A549 (cell line): ENCODE data around the gene GUCY1A2. TPM values are rescaled to one million over a fixed set of nuclear protein-coding genes. Genes with fewer than 3 reads are reported as not detected.

ENCODE experiments used
- ATAC-seq, 2 experiments: fragments of 200-7000 bp in 1 of 2; fragments of >200 bp in 1 of 2; cut with Nextera tagmentation in 1 of 2; cut with Tn5 transposase in 1 of 2; 3 replicates each; pipeline versions ENCODE4 v1.8.0 to v1.9.1; 2018 to 2020; ENCODE audit warnings: mild to moderate bottlenecking in 1 of 2, moderate library complexity in 1 of 2
- CTCF ChIA-PET: fragments of 300-600 bp; sonication (Branson Sonifier 250); formaldehyde crosslinking; extraction: SDS; loops from one replicate; lab custom pipeline; 2021; ENCODE audit warnings: antibody characterized with exemption, inconsistent platforms; lab: Yijun Ruan, JAX
- POLR2A ChIA-PET: fragments of 350-600 bp; formaldehyde crosslinking; extraction: SDS; loops from one replicate; lab custom pipeline; 2021; ENCODE audit warnings: antibody characterized with exemption, inconsistent platforms; lab: Yijun Ruan, JAX
- DNase-seq, 2 experiments: peaks; one replicate each; pipeline versions ENCODE4 v3.0.0 to v3.0.0-alpha.2; 2011 to 2016; ENCODE audit warnings: low read depth in 1 of 2, low spot score in 1 of 2
- FAIRE-seq: peaks from 2 replicates; lab custom pipeline; 2011; peaks lifted over from hg19 to GRCh38; lab: Jason Lieb, UNC
- H3K27ac ChIP-seq, 2 experiments: fragments of >200 bp; sonication (Bioruptor Twin); formaldehyde crosslinking; 3 replicates each; pipeline ENCODE4 v1.5.1; 2016 to 2017
- H3K4me1 ChIP-seq: fragments of >200 bp; sonication (Bioruptor Twin); formaldehyde crosslinking; 3 replicates; pipeline ENCODE4 v1.6.1; 2016
- H3K4me2 ChIP-seq: fragments of >200 bp; sonication (Bioruptor Twin); formaldehyde crosslinking; 3 replicates; pipeline ENCODE4 v1.6.1; 2016
- H3K4me3 ChIP-seq: fragments of >200 bp; sonication (Bioruptor Twin); formaldehyde crosslinking; 3 replicates; pipeline ENCODE4 v1.5.1; 2016
- H3K9me3 ChIP-seq: fragments of >200 bp; sonication (Bioruptor Twin); formaldehyde crosslinking; 3 replicates; pipeline ENCODE4 v1.6.1; 2016
- ATOH8 ChIP-seq: fragments of 250-450 bp; sonication (Bioruptor Pico); IDR thresholded peaks from 2 replicates; pipeline ENCODE4 v1.5.0; 2020; ENCODE audit warnings: low read depth, mild to moderate bottlenecking, moderate library complexity
- BCL3 ChIP-seq: fragments of >200 bp; sonication (Bioruptor Twin); formaldehyde crosslinking; IDR thresholded peaks from 3 replicates; pipeline ENCODE4 v1.6.1; 2016
- CBX2 ChIP-seq: fragments of 200-600 bp; sonication (generic); IDR thresholded peaks from 2 replicates; pipeline ENCODE4 v1.6.1; 2016; ENCODE audit warnings: low read depth, mild to moderate bottlenecking, borderline replicate concordance
- CBX8 ChIP-seq: fragments of 200-600 bp; sonication (generic); IDR thresholded peaks from 2 replicates; pipeline ENCODE4 v1.6.1; 2016
- CHD2 ChIP-seq: fragments of 150-350 bp; IDR thresholded peaks from 2 replicates; pipeline ENCODE4 v1.6.1; 2014; ENCODE audit warnings: low read length; ENCODE audit not compliant: partially characterized antibody
- CHD4 ChIP-seq: fragments of 200-600 bp; sonication (generic); IDR thresholded peaks from 2 replicates; pipeline ENCODE4 v1.6.1; 2016; ENCODE audit warnings: antibody characterized with exemption, mild to moderate bottlenecking, borderline replicate concordance
- FOSB ChIP-seq: fragments of 250-450 bp; sonication (Bioruptor Pico); IDR thresholded peaks from 2 replicates; pipeline ENCODE4 v1.5.0; 2020; ENCODE audit warnings: mild to moderate bottlenecking, moderate library complexity
- HOXA7 ChIP-seq: fragments of 250-450 bp; sonication (Bioruptor Pico); IDR thresholded peaks from 2 replicates; pipeline ENCODE4 v1.5.0; 2020; ENCODE audit warnings: mild to moderate bottlenecking, moderate library complexity
- JUNB ChIP-seq: fragments of >200 bp; sonication (Bioruptor Twin); formaldehyde crosslinking; IDR thresholded peaks from 2 replicates; pipeline ENCODE4 v1.6.1; 2016
- MAFK ChIP-seq: fragments of 450-650 bp; IDR thresholded peaks from 2 replicates; pipeline ENCODE4 v1.6.1; 2014; ENCODE audit not compliant: partially characterized antibody
- NFE2L2 ChIP-seq: fragments of 150-350 bp; conservative IDR thresholded peaks from 2 replicates; pipeline ENCODE4 v1.6.1; 2014; ENCODE audit warnings: low read length
- RFX5 ChIP-seq: fragments of 450-650 bp; IDR thresholded peaks from 2 replicates; pipeline ENCODE4 v1.7.1; 2014; ENCODE audit warnings: antibody characterized with exemption, mild to moderate bottlenecking, moderate library complexity
- TP53 ChIP-seq: fragments of 250-450 bp; sonication (Bioruptor Pico); IDR thresholded peaks from 2 replicates; pipeline ENCODE4 v1.5.0; 2021; ENCODE audit warnings: mild to moderate bottlenecking, moderate library complexity
- ZFP36 ChIP-seq: fragments of 450-650 bp; IDR thresholded peaks from 2 replicates; pipeline ENCODE4 v1.6.1; 2014; ENCODE audit warnings: borderline replicate concordance; ENCODE audit not compliant: partially characterized antibody
- polyA plus RNA-seq, 4 experiments: library from polyadenylated mRNA; depleted of rRNA in 3 of 4; stranded (reverse); fragments of >200 nt; fragmentation: RNase III in 1 of 4; extraction: RNeasy Plus Mini Kit Qiagen cat#74134 plus additional on column Dnase treatment in 1 of 4; gene quantifications; 2 replicates in 3 of 4; 3 replicates in 1 of 4; pipeline ENCODE4 v1.2.3, GENCODE V29; 2011 to 2017
- TF ChIP-seq, protein P1 (sequence below): IDR thresholded peaks from 2 replicates; pipeline ENCODE4 v1.6.1; 2012
- TF ChIP-seq, protein P2 (sequence below): IDR thresholded peaks from 2 replicates; pipeline ENCODE4 v1.6.1; 2012; ENCODE audit warnings: low read depth, borderline replicate concordance
- TF ChIP-seq, protein P3 (sequence below): fragments of 200-600 bp; sonication (generic); IDR thresholded peaks from 2 replicates; pipeline ENCODE4 v1.6.1; 2016; ENCODE audit warnings: antibody characterized with exemption, mild to moderate bottlenecking, moderate library complexity
- TF ChIP-seq, protein P4 (sequence below): fragments of 250-450 bp; sonication (Bioruptor Pico); IDR thresholded peaks from 2 replicates; pipeline ENCODE4 v1.5.0; 2021; ENCODE audit warnings: mild to moderate bottlenecking, moderate library complexity, borderline replicate concordance

The GUCY1A2 gene
- polyA plus RNA-seq, 2 of the 4 experiments (the other 2 are of a cell fraction) = 0.12 to 0.16 TPM

DNA sequence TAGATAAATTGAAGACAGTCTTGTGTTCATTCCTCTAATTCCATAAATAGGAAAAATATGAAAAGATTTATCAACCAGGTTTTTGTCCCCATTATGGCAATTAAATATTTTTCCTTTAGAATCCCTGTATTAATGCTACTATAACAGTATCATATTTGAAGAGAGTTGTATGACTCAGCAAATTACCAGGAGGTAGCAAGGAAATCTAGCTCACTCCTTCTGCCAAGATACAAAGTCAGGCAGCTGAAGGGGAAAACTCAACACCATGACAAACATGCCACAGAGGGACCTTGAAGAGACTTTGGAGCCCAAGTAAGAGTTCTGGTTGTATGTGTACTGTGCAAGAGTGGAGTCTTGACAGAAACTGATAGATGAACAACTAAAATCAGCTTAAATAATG lies 143.3 kb downstream of the GUCY1A2 start:
- POLR2A ChIA-PET = no interaction called here
- DNase-seq = no peak

DNA sequence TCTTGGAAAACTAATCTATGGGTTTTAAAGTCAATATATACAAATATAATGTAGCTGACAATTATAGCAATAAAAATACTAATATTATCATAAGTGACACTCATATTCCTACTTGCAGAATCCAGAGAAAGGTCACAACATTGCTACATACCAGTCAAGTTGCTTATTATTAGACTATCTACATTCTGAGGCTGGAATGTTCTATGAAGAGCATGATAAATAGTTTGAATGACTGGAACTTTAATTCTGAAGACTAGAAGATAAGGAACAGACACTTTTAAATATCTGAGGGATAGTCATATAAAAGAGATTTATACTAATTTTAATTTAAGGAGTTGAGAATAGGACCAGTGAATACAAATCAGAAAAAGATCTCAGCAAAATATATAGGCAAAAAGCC lies 146.0 kb downstream of the GUCY1A2 start:
- Histone ChIP-seq H3K4me3 (no peak overlapping the region), H3K27ac (no peak overlapping the region), H3K4me2 (no peak overlapping the region), H3K4me1 (no peaks in the 10 kb centered on the region), H3K9me3 (no peaks in the 10 kb centered on the region)
- no peak for ATAC-seq
- TF ChIP-seq BCL3 (no peak), CBX8 (no peak)
- TF ChIP-seq, protein P1, sequence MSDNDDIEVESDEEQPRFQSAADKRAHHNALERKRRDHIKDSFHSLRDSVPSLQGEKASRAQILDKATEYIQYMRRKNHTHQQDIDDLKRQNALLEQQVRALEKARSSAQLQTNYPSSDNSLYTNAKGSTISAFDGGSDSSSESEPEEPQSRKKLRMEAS = no peak
- ChIA-PET CTCF (no interaction called here), POLR2A (no interaction called here)
- FAIRE-seq = no peak
- no peak for DNase-seq

More for the DNA sequence above, 143.3 kb downstream of the GUCY1A2 start:
- ATAC-seq (no peak), FAIRE-seq (no peak)
- Histone ChIP-seq H3K9me3 (no peaks in the 10 kb centered on the region), H3K4me1 (no peaks in the 10 kb centered on the region), H3K4me3 (no peak overlapping the region), H3K27ac (no peak overlapping the region), H3K4me2 (no peak overlapping the region)
- TF ChIP-seq MAFK = peak; percentile 77
- TF ChIP-seq TP53 (CRISPR knock-in tag) = no peak
- peak; percentile 59 for TF ChIP-seq NFE2L2
- CTCF ChIA-PET = no interaction called here

DNA sequence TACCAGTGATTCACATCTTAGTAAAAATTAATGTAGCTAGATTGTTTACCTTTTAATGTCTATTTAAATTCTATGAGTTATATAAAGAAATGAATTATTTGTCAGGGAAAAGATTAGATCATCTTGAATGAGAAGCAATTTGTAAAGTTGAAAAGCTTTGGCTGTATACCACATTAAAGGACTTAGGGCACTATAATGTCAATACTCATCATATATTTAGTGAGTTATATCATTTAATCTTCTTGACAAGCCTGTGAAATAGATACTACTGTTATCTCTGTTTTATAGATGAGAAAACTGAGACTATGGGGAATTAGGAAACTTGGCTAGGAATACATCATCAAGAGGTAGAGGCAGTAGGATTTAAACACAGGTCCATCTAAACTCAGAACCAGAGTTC lies 160.1 kb downstream of the GUCY1A2 start:
- POLR2A ChIA-PET = no interaction called here
- TF ChIP-seq, protein P2, sequence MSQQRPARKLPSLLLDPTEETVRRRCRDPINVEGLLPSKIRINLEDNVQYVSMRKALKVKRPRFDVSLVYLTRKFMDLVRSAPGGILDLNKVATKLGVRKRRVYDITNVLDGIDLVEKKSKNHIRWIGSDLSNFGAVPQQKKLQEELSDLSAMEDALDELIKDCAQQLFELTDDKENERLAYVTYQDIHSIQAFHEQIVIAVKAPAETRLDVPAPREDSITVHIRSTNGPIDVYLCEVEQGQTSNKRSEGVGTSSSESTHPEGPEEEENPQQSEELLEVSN = no peak
- TF ChIP-seq CHD4 (no peak), NFE2L2 (no peak), HOXA7 (CRISPR knock-in tag) (no peak), MAFK (no peak), FOSB (no peak), RFX5 (no peak), ATOH8 (no peak), CHD2 (no peak), ZFP36 (no peak), CBX2 (no peak), JUNB (no peak)
- TF ChIP-seq, protein P1 = no peak
- TF ChIP-seq, protein P3, sequence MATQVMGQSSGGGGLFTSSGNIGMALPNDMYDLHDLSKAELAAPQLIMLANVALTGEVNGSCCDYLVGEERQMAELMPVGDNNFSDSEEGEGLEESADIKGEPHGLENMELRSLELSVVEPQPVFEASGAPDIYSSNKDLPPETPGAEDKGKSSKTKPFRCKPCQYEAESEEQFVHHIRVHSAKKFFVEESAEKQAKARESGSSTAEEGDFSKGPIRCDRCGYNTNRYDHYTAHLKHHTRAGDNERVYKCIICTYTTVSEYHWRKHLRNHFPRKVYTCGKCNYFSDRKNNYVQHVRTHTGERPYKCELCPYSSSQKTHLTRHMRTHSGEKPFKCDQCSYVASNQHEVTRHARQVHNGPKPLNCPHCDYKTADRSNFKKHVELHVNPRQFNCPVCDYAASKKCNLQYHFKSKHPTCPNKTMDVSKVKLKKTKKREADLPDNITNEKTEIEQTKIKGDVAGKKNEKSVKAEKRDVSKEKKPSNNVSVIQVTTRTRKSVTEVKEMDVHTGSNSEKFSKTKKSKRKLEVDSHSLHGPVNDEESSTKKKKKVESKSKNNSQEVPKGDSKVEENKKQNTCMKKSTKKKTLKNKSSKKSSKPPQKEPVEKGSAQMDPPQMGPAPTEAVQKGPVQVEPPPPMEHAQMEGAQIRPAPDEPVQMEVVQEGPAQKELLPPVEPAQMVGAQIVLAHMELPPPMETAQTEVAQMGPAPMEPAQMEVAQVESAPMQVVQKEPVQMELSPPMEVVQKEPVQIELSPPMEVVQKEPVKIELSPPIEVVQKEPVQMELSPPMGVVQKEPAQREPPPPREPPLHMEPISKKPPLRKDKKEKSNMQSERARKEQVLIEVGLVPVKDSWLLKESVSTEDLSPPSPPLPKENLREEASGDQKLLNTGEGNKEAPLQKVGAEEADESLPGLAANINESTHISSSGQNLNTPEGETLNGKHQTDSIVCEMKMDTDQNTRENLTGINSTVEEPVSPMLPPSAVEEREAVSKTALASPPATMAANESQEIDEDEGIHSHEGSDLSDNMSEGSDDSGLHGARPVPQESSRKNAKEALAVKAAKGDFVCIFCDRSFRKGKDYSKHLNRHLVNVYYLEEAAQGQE = no peak
- TF ChIP-seq, protein P4, sequence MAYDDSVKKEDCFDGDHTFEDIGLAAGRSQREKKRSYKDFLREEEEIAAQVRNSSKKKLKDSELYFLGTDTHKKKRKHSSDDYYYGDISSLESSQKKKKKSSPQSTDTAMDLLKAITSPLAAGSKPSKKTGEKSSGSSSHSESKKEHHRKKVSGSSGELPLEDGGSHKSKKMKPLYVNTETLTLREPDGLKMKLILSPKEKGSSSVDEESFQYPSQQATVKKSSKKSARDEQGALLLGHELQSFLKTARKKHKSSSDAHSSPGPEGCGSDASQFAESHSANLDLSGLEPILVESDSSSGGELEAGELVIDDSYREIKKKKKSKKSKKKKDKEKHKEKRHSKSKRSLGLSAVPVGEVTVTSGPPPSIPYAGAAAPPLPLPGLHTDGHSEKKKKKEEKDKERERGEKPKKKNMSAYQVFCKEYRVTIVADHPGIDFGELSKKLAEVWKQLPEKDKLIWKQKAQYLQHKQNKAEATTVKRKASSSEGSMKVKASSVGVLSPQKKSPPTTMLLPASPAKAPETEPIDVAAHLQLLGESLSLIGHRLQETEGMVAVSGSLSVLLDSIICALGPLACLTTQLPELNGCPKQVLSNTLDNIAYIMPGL (CRISPR knock-in tag) = no peak
- no peak for ATAC-seq
- no peak for FAIRE-seq
- no peaks in the 10 kb centered on the region for H3K4me1 ChIP-seq
- no peaks in the 10 kb centered on the region for H3K9me3 ChIP-seq
- no peak overlapping the region for H3K27ac ChIP-seq
- DNase-seq = no peak
- H3K4me3 ChIP-seq = no peak overlapping the region
- H3K4me2 ChIP-seq = no peak overlapping the region
- CTCF ChIA-PET = no interaction called here
